DOHH2 (cell line): ENCODE data around the gene ERC2.

ENCODE experiments used
- H3F3A ChIP-seq: fragments of 200-600 bp; sonication (generic), shearing (Covaris generic); 2 replicates; pipeline ENCODE4 v1.6.0; 2016; ENCODE audit warnings: antibody characterized with exemption, mild to moderate bottlenecking; ENCODE audit not compliant: control insufficient read depth, insufficient read depth
- H3K27ac ChIP-seq: fragments of 200-600 bp; sonication (generic); 2 replicates; pipeline ENCODE4 v1.5.1; 2014; ENCODE audit warnings: low read depth, mild to moderate bottlenecking, low read length, moderate library complexity
- H3K27me3 ChIP-seq: fragments of 200-600 bp; sonication (generic); 2 replicates; pipeline ENCODE4 v1.6.1; 2014; ENCODE audit warnings: mild to moderate bottlenecking, low read length, mixed read lengths; ENCODE audit not compliant: control insufficient read depth
- H3K36me3 ChIP-seq: fragments of 200-600 bp; sonication (generic); 2 replicates; pipeline ENCODE4 v1.6.1; 2014; ENCODE audit warnings: mild to moderate bottlenecking, low read length, moderate library complexity, mixed read lengths; ENCODE audit not compliant: control insufficient read depth
- H3K4me1 ChIP-seq: fragments of 200-600 bp; sonication (generic); 2 replicates; pipeline ENCODE4 v1.6.1; 2014; ENCODE audit warnings: mild to moderate bottlenecking, low read length, mixed read lengths; ENCODE audit not compliant: control insufficient read depth
- H3K4me2 ChIP-seq: fragments of 200-600 bp; sonication (generic); 2 replicates; pipeline ENCODE4 v1.6.0; 2014; ENCODE audit warnings: mild to moderate bottlenecking, low read length, moderate library complexity
- H3K4me3 ChIP-seq: fragments of 200-600 bp; sonication (generic); 2 replicates; pipeline ENCODE4 v1.5.1; 2014; ENCODE audit warnings: mild to moderate bottlenecking, low read length, mixed read lengths
- H3K79me2 ChIP-seq: fragments of 200-600 bp; sonication (generic); 2 replicates; pipeline ENCODE4 v1.6.1; 2014; ENCODE audit warnings: mild to moderate bottlenecking, low read length, mixed read lengths; ENCODE audit not compliant: control insufficient read depth
- H3K9me2 ChIP-seq: fragments of 200-600 bp; sonication (generic); replicated peaks from 2 replicates; pipeline ENCODE4 v1.6.1; 2014; ENCODE audit warnings: mild to moderate bottlenecking, low read length, mixed read lengths; ENCODE audit not compliant: control insufficient read depth
- H3K9me3 ChIP-seq: fragments of 200-600 bp; sonication (generic); 2 replicates; pipeline ENCODE4 v1.6.1; 2014; ENCODE audit warnings: antibody characterized with exemption, low read length, mixed read lengths; ENCODE audit not compliant: control insufficient read depth, insufficient read depth
- H4K20me1 ChIP-seq: fragments of 200-600 bp; sonication (generic); 2 replicates; pipeline ENCODE4 v1.6.0; 2014; ENCODE audit warnings: low read depth, mild to moderate bottlenecking, antibody characterized with exemption, low read length, moderate library complexity; ENCODE audit not compliant: control insufficient read depth, insufficient read depth
- CTCF ChIP-seq: fragments of 200-600 bp; sonication (generic); IDR thresholded peaks from one replicate; pipeline ENCODE4 v1.5.1; 2014; ENCODE audit warnings: antibody characterized with exemption, mild to moderate bottlenecking, low read depth, low read length; ENCODE audit not compliant: poor library complexity, severe bottlenecking
- EZH2phosphoT487 ChIP-seq: fragments of 200-600 bp; sonication (generic); IDR thresholded peaks from 2 replicates; pipeline ENCODE4 v1.6.1; 2017; ENCODE audit warnings: borderline replicate concordance, mild to moderate bottlenecking, antibody characterized with exemption, low read length, moderate library complexity, mixed read lengths

Gene ERC2

GRCh38 chr3:55688154-55688553, 780.1 kb downstream of the ERC2 start:
- no peaks in the 10 kb centered on the region for H3K4me1 ChIP-seq
- H3K27ac ChIP-seq = no peak overlapping the region

GRCh38 chr3:55687526-55687925, 780.7 kb downstream of the ERC2 start:
- Histone ChIP-seq H3K27ac (no peak overlapping the region), H3K36me3 (no peaks in the 10 kb centered on the region), H3K4me1 (no peaks in the 10 kb centered on the region), H3K27me3 (peaks cover 27% of the 10 kb centered on the region), H3K4me3 (no peak overlapping the region), H3F3A (no peaks in the 10 kb centered on the region), H3K9me3 (no peaks in the 10 kb centered on the region), H3K9me2 (no peaks in the 10 kb centered on the region), H3K4me2 (no peak overlapping the region), H3K79me2 (no peaks in the 10 kb centered on the region), H4K20me1 (no peaks in the 10 kb centered on the region)
- TF ChIP-seq EZH2phosphoT487 (no peak), CTCF (no peak)

More at GRCh38 chr3:55688154-55688553, 780.1 kb downstream of the ERC2 start:
- Histone ChIP-seq H3K36me3 (no peaks in the 10 kb centered on the region), H3F3A (no peaks in the 10 kb centered on the region), H4K20me1 (no peaks in the 10 kb centered on the region), H3K79me2 (no peaks in the 10 kb centered on the region), H3K4me2 (no peak overlapping the region), H3K27me3 (peaks cover 27% of the 10 kb centered on the region), H3K9me3 (no peaks in the 10 kb centered on the region), H3K9me2 (no peaks in the 10 kb centered on the region), H3K4me3 (no peak overlapping the region)
- TF ChIP-seq EZH2phosphoT487 = no peak
- no peak for TF ChIP-seq CTCF

GRCh38 chr3:55686426-55687254, 781.6 kb downstream of the ERC2 start:
- no peak for TF ChIP-seq CTCF
- no peak for TF ChIP-seq EZH2phosphoT487
- Histone ChIP-seq H3K9me3 (no peaks in the 10 kb centered on the region), H4K20me1 (no peaks in the 10 kb centered on the region), H3F3A (no peaks in the 10 kb centered on the region), H3K27ac (no peak overlapping the region), H3K4me1 (no peaks in the 10 kb centered on the region), H3K9me2 (no peaks in the 10 kb centered on the region), H3K4me3 (no peak overlapping the region), H3K36me3 (no peaks in the 10 kb centered on the region), H3K79me2 (no peaks in the 10 kb centered on the region), H3K27me3 (peaks cover 27% of the 10 kb centered on the region), H3K4me2 (no peak overlapping the region)
